ENCODE measurements around the gene IL17RC. TPM values are rescaled to one million over a fixed set of nuclear protein-coding genes. Genes with fewer than 3 reads are reported as not detected.
A peak's percentile ranks its signal among the peaks of the same experiment; 100 is the strongest.

The IL17RC gene
- total and polyA plus RNA-seq, 4 donors, result 16.7 to 34.2 (median 28.4) TPM

DNA sequence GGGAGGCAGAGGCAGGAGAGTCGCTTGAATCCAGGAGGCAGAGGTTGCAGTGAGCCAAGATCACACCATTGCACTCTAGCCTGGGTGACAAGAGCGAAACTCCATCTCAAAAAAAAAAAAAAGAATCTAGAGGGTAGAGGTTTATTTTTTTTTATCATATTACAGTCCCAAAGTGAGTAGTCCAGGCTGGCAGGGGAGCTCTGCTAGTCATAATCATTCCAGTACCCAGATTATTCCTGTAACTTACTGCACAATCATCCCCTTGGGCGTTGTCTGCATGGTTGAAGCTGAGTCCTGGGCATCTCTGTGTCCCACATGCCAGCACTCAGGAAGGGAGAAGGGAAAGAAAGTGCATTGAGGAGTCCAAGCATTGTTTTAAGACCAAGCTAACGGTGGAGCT is 25.3 kb downstream of the IL17RC start:
- 43% methylated on average over 1 of the region's 4 CpGs for WGBS (ENCODE audit: insufficient coverage)
- H3K27ac ChIP-seq (ENCODE audit: low read depth, low read length), result no peak overlapping the region
- H3K36me3 ChIP-seq (ENCODE audit: control insufficient read depth, insufficient read depth, low read length), result peaks cover 57% of the 10 kb centered on the region

GRCh38 chr3:9942934-9943690 is 26.2 kb downstream of the IL17RC start:
- WGBS (ENCODE audit: insufficient coverage), result 84% methylated on average over 11 of the region's 11 CpGs
- no peak for DNase-seq (ENCODE audit: low read depth in 4 of 6, low spot score in 6 of 6)
- Histone ChIP-seq H3K36me3 (ENCODE audit: control insufficient read depth, insufficient read depth, low read length) (peaks cover 54% of the 10 kb centered on the region), H3K27me3 (ENCODE audit: control insufficient read depth, insufficient read depth, low read length) (no peaks in the 10 kb centered on the region), H3K4me1 (ENCODE audit: control insufficient read depth, insufficient read depth, low read length) (peaks cover 21% of the 10 kb centered on the region), H3K9me3 (ENCODE audit: control insufficient read depth, insufficient read depth, low read length) (no peaks in the 10 kb centered on the region), H3K27ac (ENCODE audit: low read depth, low read length) (no peak overlapping the region), H3K4me3 (ENCODE audit: low read depth, low read length) (no peak overlapping the region)

More for the DNA sequence above, 25.3 kb downstream of the IL17RC start:
- no peaks in the 10 kb centered on the region for H3K9me3 ChIP-seq (ENCODE audit: control insufficient read depth, insufficient read depth, low read length)
- H3K27me3 ChIP-seq (ENCODE audit: control insufficient read depth, insufficient read depth, low read length), result no peaks in the 10 kb centered on the region
- peaks cover 13% of the 10 kb centered on the region for H3K4me1 ChIP-seq (ENCODE audit: control insufficient read depth, insufficient read depth, low read length)
- no peak for DNase-seq (ENCODE audit: low read depth in 4 of 6, low spot score in 6 of 6)
- no peak overlapping the region for H3K4me3 ChIP-seq (ENCODE audit: low read depth, low read length)

DNA sequence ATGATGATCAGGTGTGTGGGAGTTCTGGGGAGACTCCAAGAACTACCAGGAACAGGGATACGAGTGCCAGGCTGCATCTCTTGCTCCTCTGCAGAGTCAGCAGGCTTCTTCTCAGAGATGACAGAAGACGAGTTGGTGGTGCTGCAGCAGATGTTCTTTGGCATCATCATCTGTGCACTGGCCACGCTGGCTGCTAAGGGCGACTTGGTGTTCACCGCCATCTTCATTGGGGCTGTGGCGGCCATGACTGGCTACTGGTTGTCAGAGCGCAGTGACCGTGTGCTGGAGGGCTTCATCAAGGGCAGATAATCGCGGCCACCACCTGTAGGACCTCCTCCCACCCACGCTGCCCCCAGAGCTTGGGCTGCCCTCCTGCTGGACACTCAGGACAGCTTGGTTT is 27.4 kb downstream of the IL17RC start:
- no peaks in the 10 kb centered on the region for H3K27me3 ChIP-seq (ENCODE audit: control insufficient read depth, insufficient read depth, low read length)
- H3K27ac ChIP-seq (ENCODE audit: low read depth, low read length), result no peak overlapping the region
- peaks cover 56% of the 10 kb centered on the region for H3K36me3 ChIP-seq (ENCODE audit: control insufficient read depth, insufficient read depth, low read length)
- H3K4me3 ChIP-seq (ENCODE audit: low read depth, low read length), result no peak overlapping the region
- DNase-seq (ENCODE audit: low read depth in 4 of 6, low spot score in 6 of 6), result no peak
- no peaks in the 10 kb centered on the region for H3K9me3 ChIP-seq (ENCODE audit: control insufficient read depth, insufficient read depth, low read length)
- H3K4me1 ChIP-seq (ENCODE audit: control insufficient read depth, insufficient read depth, low read length), result peaks cover 21% of the 10 kb centered on the region
- WGBS (ENCODE audit: insufficient coverage), result 92% methylated on average over 8 of the region's 11 CpGs

GRCh38 chr3:9945358-9945757 is 28.5 kb downstream of the IL17RC start:
- WGBS (ENCODE audit: insufficient coverage), result 76% methylated on average over 5 of the region's 10 CpGs
- Histone ChIP-seq H3K27me3 (ENCODE audit: control insufficient read depth, insufficient read depth, low read length) (no peaks in the 10 kb centered on the region), H3K4me3 (ENCODE audit: low read depth, low read length) (no peak overlapping the region), H3K9me3 (ENCODE audit: control insufficient read depth, insufficient read depth, low read length) (no peaks in the 10 kb centered on the region), H3K27ac (ENCODE audit: low read depth, low read length) (no peak overlapping the region), H3K4me1 (ENCODE audit: control insufficient read depth, insufficient read depth, low read length) (peaks cover 21% of the 10 kb centered on the region), H3K36me3 (ENCODE audit: control insufficient read depth, insufficient read depth, low read length) (peaks cover 63% of the 10 kb centered on the region)
- no peak for DNase-seq (ENCODE audit: low read depth in 4 of 6, low spot score in 6 of 6)

DNA sequence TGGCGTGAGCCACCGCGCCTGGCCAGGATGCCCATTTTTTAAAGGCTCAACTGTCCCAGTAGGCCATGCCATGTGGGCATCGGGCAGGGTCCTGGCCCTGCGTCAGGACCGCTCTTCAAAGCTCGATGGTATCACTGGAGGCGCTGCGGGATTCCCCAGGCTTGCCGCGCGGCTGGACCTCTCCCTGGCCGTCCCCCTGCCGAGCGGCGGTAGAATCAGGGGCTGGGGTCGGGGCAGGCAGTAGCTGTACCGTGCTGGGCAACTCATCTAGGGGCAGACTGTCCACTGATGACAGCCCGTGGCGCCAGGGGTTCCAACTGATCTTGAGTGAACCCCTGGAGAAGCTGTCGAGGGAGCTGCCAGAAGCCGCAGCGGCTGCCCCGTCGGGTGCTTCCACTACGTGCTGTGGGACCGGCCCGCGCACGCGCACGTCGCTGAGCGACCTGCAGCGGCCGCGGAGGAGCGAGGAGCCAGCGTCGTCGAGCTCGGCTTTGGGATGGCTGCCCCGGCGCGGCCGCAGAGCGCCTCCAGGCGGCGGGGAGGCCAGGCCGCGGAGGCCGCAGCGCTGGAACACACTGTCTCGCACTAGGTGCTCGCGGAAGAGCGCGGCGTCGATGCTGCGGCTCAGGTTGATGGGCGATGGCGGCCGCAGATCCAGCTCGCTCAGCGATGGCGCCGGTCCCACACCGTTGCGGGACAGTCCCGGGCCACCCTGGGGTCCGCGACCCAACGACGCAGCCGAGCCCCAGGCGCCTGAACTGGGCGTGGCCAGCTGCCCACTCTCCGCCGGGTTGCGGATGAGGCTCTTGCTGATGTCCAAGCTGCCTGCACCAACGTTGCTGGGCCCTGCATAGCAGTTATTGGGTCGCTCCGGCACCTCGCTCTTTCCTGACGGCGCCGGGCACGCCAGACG is 29.5 kb downstream of the IL17RC start:
- peak in 4 of 6 donors; percentile 62 to 96 (median 80) for DNase-seq (ENCODE audit: low read depth in 4 of 6, low spot score in 6 of 6)
- Histone ChIP-seq H3K27me3 (ENCODE audit: control insufficient read depth, insufficient read depth, low read length) (no peaks in the 10 kb centered on the region), H3K4me3 (ENCODE audit: low read depth, low read length) (peak overlapping the region; percentile 61), H3K36me3 (ENCODE audit: control insufficient read depth, insufficient read depth, low read length) (peaks cover 54% of the 10 kb centered on the region), H3K4me1 (ENCODE audit: control insufficient read depth, insufficient read depth, low read length) (peaks cover 25% of the 10 kb centered on the region), H3K9me3 (ENCODE audit: control insufficient read depth, insufficient read depth, low read length) (no peaks in the 10 kb centered on the region), H3K27ac (ENCODE audit: low read depth, low read length) (peak overlapping the region; percentile 78)
- 2% methylated on average over 90 of the region's 90 CpGs for WGBS (ENCODE audit: insufficient coverage)

GRCh38 chr3:9947025-9947995 is 30.4 kb downstream of the IL17RC start:
- peak overlapping the region; percentile 78 for H3K27ac ChIP-seq (ENCODE audit: low read depth, low read length)
- no peaks in the 10 kb centered on the region for H3K9me3 ChIP-seq (ENCODE audit: control insufficient read depth, insufficient read depth, low read length)
- DNase-seq (ENCODE audit: low read depth in 4 of 6, low spot score in 6 of 6), result peak in 3 of 6 donors; percentile 28 to 85 (median 72)
- H3K27me3 ChIP-seq (ENCODE audit: control insufficient read depth, insufficient read depth, low read length), result no peaks in the 10 kb centered on the region
- H3K4me1 ChIP-seq (ENCODE audit: control insufficient read depth, insufficient read depth, low read length), result peaks cover 31% of the 10 kb centered on the region
- H3K4me3 ChIP-seq (ENCODE audit: low read depth, low read length), result peak overlapping the region; percentile 61
- H3K36me3 ChIP-seq (ENCODE audit: control insufficient read depth, insufficient read depth, low read length), result peaks cover 49% of the 10 kb centered on the region
- WGBS (ENCODE audit: insufficient coverage), result 17% methylated on average over 74 of the region's 86 CpGs

DNA sequence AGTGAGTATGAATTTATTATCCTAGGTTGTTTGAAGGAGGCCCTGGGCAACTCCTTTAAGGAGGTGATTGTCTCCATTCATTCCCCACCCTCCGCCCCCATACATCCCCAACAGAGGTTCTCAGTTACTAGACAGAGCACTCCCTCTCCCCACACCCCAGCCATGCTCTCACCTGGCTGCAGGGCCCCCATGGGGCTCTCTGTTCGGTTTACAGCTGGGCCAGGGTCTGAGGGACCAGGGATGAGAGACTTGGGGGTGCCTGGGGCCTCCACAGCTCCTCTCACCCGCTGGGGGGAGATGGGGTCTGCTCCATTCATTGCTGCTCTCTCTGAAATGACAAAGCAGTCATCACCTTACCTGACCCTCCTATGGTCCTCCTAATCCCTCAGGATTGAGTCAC is 31.7 kb downstream of the IL17RC start:
- Histone ChIP-seq H3K9me3 (ENCODE audit: control insufficient read depth, insufficient read depth, low read length) (no peaks in the 10 kb centered on the region), H3K27me3 (ENCODE audit: control insufficient read depth, insufficient read depth, low read length) (no peaks in the 10 kb centered on the region), H3K4me1 (ENCODE audit: control insufficient read depth, insufficient read depth, low read length) (peaks cover 31% of the 10 kb centered on the region), H3K4me3 (ENCODE audit: low read depth, low read length) (no peak overlapping the region), H3K27ac (ENCODE audit: low read depth, low read length) (no peak overlapping the region), H3K36me3 (ENCODE audit: control insufficient read depth, insufficient read depth, low read length) (peaks cover 36% of the 10 kb centered on the region)
- 100% methylated on average over 1 of the region's 3 CpGs for WGBS (ENCODE audit: insufficient coverage)
- DNase-seq (ENCODE audit: low read depth in 4 of 6, low spot score in 6 of 6), result no peak

DNA sequence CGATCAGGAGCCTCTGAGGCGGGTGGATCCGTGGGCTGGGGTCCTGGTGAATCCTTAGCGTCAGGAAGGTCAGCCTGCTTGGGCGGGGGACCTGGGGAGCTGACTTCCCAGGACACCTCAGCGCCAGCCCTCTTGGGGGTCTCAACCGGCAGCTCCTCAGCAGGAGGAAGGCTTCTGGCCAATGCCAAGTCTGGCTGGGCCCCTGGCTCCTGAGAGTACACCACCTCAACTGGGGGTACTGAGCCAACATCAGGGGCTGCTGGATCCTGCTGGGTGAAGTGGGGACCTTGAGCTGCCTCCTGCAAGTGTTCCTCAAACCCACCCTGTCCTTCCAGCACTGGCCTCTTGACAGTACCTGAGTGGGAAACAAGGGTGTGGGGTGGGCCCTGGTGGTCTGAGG is 32.2 kb downstream of the IL17RC start:
- no peak overlapping the region for H3K27ac ChIP-seq (ENCODE audit: low read depth, low read length)
- 87% methylated on average over 7 of the region's 7 CpGs for WGBS (ENCODE audit: insufficient coverage)
- no peaks in the 10 kb centered on the region for H3K9me3 ChIP-seq (ENCODE audit: control insufficient read depth, insufficient read depth, low read length)
- H3K27me3 ChIP-seq (ENCODE audit: control insufficient read depth, insufficient read depth, low read length), result no peaks in the 10 kb centered on the region
- H3K4me1 ChIP-seq (ENCODE audit: control insufficient read depth, insufficient read depth, low read length), result peaks cover 31% of the 10 kb centered on the region
- H3K36me3 ChIP-seq (ENCODE audit: control insufficient read depth, insufficient read depth, low read length), result peaks cover 32% of the 10 kb centered on the region
- no peak for DNase-seq (ENCODE audit: low read depth in 4 of 6, low spot score in 6 of 6)
- H3K4me3 ChIP-seq (ENCODE audit: low read depth, low read length), result no peak overlapping the region

DNA sequence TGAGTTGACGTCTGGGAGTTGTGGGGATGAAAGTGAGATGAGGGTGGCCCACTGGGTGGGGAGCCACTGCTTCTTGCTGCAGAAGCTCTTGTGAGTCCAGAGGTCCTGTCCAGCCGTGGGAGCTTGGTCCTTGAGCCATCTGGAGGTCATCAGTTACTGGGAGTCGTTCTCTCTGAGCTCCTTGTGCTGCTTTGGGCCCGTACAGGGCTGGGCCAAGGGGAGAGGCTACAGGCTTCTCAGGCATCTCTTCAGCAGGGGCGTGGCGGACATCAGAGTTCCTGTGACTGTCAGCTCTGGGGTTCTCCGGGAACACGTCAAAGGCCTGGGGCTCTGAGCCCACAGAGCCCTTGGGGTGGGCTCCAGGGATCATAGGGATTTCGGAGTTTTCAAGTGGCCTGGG is 32.7 kb downstream of the IL17RC start:
- no peak overlapping the region for H3K4me3 ChIP-seq (ENCODE audit: low read depth, low read length)
- H3K4me1 ChIP-seq (ENCODE audit: control insufficient read depth, insufficient read depth, low read length), result peaks cover 31% of the 10 kb centered on the region
- no peak overlapping the region for H3K27ac ChIP-seq (ENCODE audit: low read depth, low read length)
- H3K9me3 ChIP-seq (ENCODE audit: control insufficient read depth, insufficient read depth, low read length), result no peaks in the 10 kb centered on the region
- H3K27me3 ChIP-seq (ENCODE audit: control insufficient read depth, insufficient read depth, low read length), result no peaks in the 10 kb centered on the region
- WGBS (ENCODE audit: insufficient coverage), result 89% methylated on average over 9 of the region's 9 CpGs
- H3K36me3 ChIP-seq (ENCODE audit: control insufficient read depth, insufficient read depth, low read length), result peaks cover 27% of the 10 kb centered on the region
- DNase-seq (ENCODE audit: low read depth in 4 of 6, low spot score in 6 of 6), result no peak

Measured in spinal cord (tissue), 10 donors.